KOPT-K1 (cell line): ENCODE measurements around the gene DYSF.

Source experiments
- H3K27ac ChIP-seq: fragments of 200-600 bp; sonication (generic); 2 replicates; pipeline ENCODE4 v1.5.1; 2016; ENCODE audit warnings: antibody characterized with exemption, mild to moderate bottlenecking, low read depth, low read length; ENCODE audit not compliant: poor library complexity, severe bottlenecking
- H3K36me3 ChIP-seq: fragments of 200-600 bp; sonication (generic); 2 replicates; pipeline ENCODE4 v1.5.1; 2017; ENCODE audit warnings: antibody characterized with exemption, mild to moderate bottlenecking, low read length, moderate library complexity; ENCODE audit not compliant: insufficient read depth
- H3K9me3 ChIP-seq: fragments of 200-600 bp; sonication (generic); 2 replicates; pipeline ENCODE4 v1.5.1; 2017; ENCODE audit warnings: antibody characterized with exemption, low read length, mild to moderate bottlenecking; ENCODE audit not compliant: insufficient read depth, poor library complexity, severe bottlenecking

The DYSF gene

GRCh38 chr2:71451705-71452104, 1.7 kb upstream of the DYSF start:
- no peaks in the 10 kb centered on the region for H3K36me3 ChIP-seq
- H3K9me3 ChIP-seq: no peaks in the 10 kb centered on the region
- H3K27ac ChIP-seq: no peak overlapping the region

DNA sequence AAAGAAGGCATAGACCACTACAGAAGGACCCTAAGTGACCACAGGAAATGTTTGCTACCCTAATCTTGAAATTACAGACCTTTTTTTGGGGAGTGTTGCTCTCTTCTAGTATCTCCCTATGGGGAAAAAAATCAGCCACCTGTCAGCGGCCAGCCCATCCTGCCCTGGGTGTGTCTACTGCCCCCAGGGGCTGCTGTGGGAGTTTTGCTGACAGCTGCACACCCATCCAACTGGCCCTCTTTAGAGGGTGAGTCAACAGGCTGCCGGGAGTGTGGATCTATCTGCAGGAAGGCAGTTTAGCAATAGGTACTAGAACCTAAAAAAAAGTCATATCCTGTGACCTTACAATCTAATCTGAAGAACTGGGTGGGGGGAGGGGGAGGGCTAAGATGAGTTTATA, 796 bp upstream of the DYSF start:
- no peaks in the 10 kb centered on the region for H3K36me3 ChIP-seq
- no peak overlapping the region for H3K27ac ChIP-seq
- no peaks in the 10 kb centered on the region for H3K9me3 ChIP-seq

GRCh38 chr2:71454221-71455010, 1.1 kb downstream of the DYSF start:
- no peaks in the 10 kb centered on the region for H3K9me3 ChIP-seq
- H3K27ac ChIP-seq: no peak overlapping the region
- no peaks in the 10 kb centered on the region for H3K36me3 ChIP-seq

DNA sequence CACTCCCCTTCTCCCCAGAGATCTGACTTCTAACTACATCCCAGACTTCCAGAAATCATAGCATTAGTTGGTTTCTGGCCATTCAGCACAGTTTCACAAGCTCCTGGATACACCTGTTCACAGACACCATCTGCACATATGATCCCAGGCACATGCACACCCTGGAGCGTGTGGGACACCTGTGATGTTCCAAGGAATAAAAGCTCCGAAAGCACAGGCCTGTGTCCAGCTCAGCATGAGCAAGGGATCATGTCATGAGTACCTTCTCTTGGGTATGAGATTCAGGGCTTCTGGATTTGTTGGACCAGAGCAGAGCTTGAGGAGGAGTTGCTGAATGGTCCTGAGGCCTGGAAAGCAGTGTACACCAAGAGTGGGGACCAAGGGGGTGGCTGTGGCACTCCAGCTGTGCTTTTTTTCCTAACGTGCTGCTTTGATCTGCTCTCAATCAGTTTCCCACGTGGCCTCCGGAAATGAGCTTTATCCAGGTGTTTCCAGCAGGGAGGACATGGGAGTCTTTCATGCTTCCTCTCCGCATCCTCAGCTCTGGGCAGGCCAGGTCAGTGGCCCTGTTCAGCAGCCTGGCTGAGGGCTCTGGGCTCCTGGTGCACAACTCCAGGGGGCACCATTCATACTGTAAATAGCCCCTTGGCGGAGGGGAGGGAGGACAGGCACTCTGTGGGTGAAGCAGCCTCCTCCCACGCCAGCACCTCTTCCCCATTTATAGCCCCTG, 1.8 kb downstream of the DYSF start:
- no peaks in the 10 kb centered on the region for H3K36me3 ChIP-seq
- no peak overlapping the region for H3K27ac ChIP-seq
- H3K9me3 ChIP-seq: no peaks in the 10 kb centered on the region

- no peak overlapping the region for H3K27ac ChIP-seq
- no peaks in the 10 kb centered on the region for H3K9me3 ChIP-seq
These were observed 2.6 kb downstream of the DYSF start for GRCh38 chr2:71455741-71456569.

DNA sequence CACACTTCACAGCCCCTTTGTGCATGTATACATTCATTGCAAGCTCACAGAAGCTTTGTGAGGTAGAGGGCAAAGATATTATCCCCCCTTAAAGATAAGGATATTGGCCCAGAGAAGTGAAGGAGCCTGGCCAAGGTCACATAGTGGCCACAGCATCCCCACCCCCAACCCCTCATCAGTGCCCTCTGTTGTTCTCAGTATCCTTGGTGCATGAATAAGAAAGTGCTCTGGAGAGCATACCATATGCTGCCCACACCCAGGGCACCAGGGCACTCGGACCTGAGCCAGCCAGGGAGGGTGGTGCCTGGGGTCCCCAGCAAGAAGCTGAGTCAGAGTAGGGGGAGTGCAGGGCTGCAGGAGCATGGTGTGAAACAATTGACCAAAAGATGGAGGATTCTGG, 3.3 kb downstream of the DYSF start:
- no peaks in the 10 kb centered on the region for H3K36me3 ChIP-seq
- no peaks in the 10 kb centered on the region for H3K9me3 ChIP-seq
- H3K27ac ChIP-seq: no peak overlapping the region

More at GRCh38 chr2:71455741-71456569, 2.6 kb downstream of the DYSF start:
- H3K36me3 ChIP-seq: no peaks in the 10 kb centered on the region

GRCh38 chr2:71457123-71457915, 4.0 kb downstream of the DYSF start:
- Histone ChIP-seq H3K9me3 (peaks cover 5% of the 10 kb centered on the region), H3K36me3 (no peaks in the 10 kb centered on the region), H3K27ac (no peak overlapping the region)

- no peak overlapping the region for H3K27ac ChIP-seq
- H3K9me3 ChIP-seq: peaks cover 12% of the 10 kb centered on the region
- H3K36me3 ChIP-seq: no peaks in the 10 kb centered on the region
These were observed 4.6 kb downstream of the DYSF start for GRCh38 chr2:71457923-71458322.

DNA sequence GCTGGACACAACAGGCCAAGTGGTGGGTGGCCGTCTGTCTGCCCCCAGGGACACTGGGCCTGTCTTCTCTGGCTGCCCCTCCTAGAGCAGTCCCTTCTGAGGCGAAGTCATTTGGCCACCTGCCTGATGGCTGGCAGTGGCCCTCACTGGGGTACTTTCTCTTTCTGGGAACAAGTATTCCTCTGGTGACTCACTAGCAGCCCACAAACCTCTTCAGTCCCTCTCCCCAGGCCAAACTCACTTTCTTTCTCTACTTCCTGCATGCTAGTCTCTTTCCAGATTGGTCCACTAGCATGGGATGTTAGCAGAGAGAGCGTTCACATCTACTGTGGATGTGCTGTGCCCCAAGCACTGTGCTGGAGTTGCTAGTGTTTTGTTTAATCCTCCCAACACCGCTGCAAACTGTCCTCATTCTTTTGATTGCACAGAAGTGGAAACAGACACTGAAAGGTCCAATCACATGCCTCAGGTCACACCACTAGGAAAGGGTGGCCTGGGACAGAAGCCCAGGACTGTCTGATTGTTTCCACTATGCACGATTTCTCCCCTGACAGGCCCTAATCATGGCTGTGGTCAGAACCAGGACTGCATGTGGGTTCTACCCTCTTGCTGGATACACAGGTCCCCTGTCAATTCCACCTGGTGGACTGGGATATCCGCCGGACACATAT, 5.2 kb downstream of the DYSF start:
- H3K9me3 ChIP-seq: peaks cover 18% of the 10 kb centered on the region
- no peaks in the 10 kb centered on the region for H3K36me3 ChIP-seq
- no peak overlapping the region for H3K27ac ChIP-seq

DNA sequence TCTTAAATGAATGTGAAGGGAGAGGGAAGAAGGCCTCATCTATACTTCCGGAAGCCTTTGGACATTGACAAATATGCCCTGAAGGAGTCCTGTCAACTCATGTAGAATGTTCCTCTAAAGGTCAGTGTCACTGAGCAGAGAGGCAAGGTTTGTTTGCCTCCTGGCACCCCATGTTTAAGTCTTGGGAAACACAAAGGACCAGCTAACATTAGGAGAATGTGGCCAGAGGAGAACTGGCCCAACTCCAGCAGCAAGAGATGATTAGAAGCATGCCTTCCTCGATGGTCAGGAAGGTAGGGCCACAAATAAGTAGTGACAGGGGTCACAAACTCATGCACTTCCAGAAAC, 5.7 kb downstream of the DYSF start:
- Histone ChIP-seq H3K36me3 (no peaks in the 10 kb centered on the region), H3K27ac (no peak overlapping the region), H3K9me3 (peaks cover 23% of the 10 kb centered on the region)

DNA sequence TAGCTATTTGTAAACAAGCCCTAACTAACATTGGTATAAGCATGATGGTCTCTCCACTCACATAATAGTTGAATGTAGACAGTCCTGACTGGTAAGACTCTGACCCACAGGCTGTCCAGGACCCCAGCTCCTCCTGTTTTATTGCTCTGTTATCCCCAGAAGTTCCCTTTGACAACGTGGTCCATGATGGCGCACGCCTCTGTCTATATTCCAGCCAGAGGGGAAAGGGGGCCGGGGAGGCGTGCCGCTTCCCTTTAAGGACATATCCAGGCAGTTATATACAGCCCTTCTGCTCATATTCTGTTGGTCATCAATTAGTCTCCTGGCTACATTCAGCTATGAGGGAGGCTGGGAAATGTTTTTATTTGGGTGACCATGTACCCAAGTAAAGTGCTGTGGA, 6.7 kb downstream of the DYSF start:
- H3K36me3 ChIP-seq: no peaks in the 10 kb centered on the region
- no peak overlapping the region for H3K27ac ChIP-seq
- H3K9me3 ChIP-seq: peaks cover 33% of the 10 kb centered on the region

GRCh38 chr2:71460595-71461303, 7.4 kb downstream of the DYSF start:
- H3K27ac ChIP-seq: no peak overlapping the region
- no peaks in the 10 kb centered on the region for H3K36me3 ChIP-seq
- peaks cover 33% of the 10 kb centered on the region for H3K9me3 ChIP-seq

- Histone ChIP-seq H3K27ac (no peak overlapping the region), H3K36me3 (no peaks in the 10 kb centered on the region), H3K9me3 (peaks cover 33% of the 10 kb centered on the region)
These were observed 7.9 kb downstream of the DYSF start for GRCh38 chr2:71461304-71461671.
